Type B pancreatic cell (in vitro differentiated cells): ENCODE results near the gene ALCAM. TPM values are rescaled to one million over a fixed set of nuclear protein-coding genes. Genes with fewer than 3 reads are reported as not detected.
"Not testable (repeated sequence)": the region's sequence is repeated elsewhere in the genome, so short reads cannot be mapped to it uniquely, and the experiment has no call there.

Experiments used
- DNase-seq: peaks from one replicate; pipeline ENCODE4 v3.0.0; 2021; ENCODE audit warnings: mixed read lengths; ENCODE audit not compliant: unreplicated experiment; ENCODE audit errors: extremely low spot score
- H3K27ac Mint-ChIP-seq: 2 replicates; pipeline ENCODE4 v1.8.0; 2021; ENCODE audit warnings: mild to moderate bottlenecking, mixed read lengths
- H3K27me3 Mint-ChIP-seq: 2 replicates; pipeline ENCODE4 v1.8.0; 2021; ENCODE audit warnings: mixed read lengths
- H3K36me3 Mint-ChIP-seq: 2 replicates; pipeline ENCODE4 v1.8.0; 2021; ENCODE audit warnings: mixed read lengths
- H3K4me1 Mint-ChIP-seq: one replicate; pipeline ENCODE4 v1.8.0; 2021; ENCODE audit warnings: mixed read lengths; ENCODE audit not compliant: unreplicated experiment
- H3K4me3 Mint-ChIP-seq: 2 replicates; pipeline ENCODE4 v1.8.0; 2021; ENCODE audit warnings: mild to moderate bottlenecking, mixed read lengths
- H3K9me3 Mint-ChIP-seq: 2 replicates; pipeline ENCODE4 v1.8.0; 2021; ENCODE audit warnings: mixed read lengths
- total RNA-seq: library from RNA; stranded (reverse); gene quantifications from 2 replicates; pipeline ENCODE4 v1.2.1, GENCODE V29; 2021; ENCODE audit warnings: low replicate concordance
- TF ChIP-seq, protein P1 (sequence below): fragments of 200-600 bp; sonication (generic); conservative IDR thresholded peaks from 2 replicates; pipeline ENCODE4 v1.5.0; 2021; ENCODE audit warnings: antibody characterized with exemption, mild to moderate bottlenecking

The ALCAM gene
- total RNA-seq, 1 donor from 2014 or later = 101 TPM

DNA sequence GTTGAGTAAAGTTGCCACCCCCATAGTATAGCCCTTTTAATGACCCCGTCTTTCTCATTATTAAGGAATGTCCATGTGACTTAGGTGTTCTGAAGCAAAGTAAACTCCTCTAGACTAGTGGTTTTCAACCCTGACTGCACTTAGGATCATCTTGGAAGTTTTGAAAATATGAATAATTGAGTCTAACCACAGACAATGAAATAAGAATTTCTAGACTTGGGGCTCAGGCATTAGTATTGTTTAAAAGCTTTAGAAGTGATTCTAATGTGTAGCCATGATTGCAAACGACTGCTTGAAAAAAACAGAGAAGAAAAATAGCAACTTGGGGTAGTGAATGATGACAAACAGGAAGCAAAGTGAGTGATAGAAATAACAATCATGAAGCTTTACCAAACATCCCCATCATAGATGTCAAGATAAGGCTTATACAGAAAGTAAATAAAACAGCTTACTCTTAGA, 35.0 kb downstream of the ALCAM start:
- H3K36me3 Mint-ChIP-seq = peaks cover 47% of the 10 kb centered on the region
- H3K27me3 Mint-ChIP-seq = no peaks in the 10 kb centered on the region
- DNase-seq = no peak
- H3K9me3 Mint-ChIP-seq = peaks cover 18% of the 10 kb centered on the region
- peaks cover 7% of the 10 kb centered on the region for H3K4me1 Mint-ChIP-seq
- H3K27ac Mint-ChIP-seq = no peak overlapping the region
- H3K4me3 Mint-ChIP-seq = no peak overlapping the region
- TF ChIP-seq, protein P1, sequence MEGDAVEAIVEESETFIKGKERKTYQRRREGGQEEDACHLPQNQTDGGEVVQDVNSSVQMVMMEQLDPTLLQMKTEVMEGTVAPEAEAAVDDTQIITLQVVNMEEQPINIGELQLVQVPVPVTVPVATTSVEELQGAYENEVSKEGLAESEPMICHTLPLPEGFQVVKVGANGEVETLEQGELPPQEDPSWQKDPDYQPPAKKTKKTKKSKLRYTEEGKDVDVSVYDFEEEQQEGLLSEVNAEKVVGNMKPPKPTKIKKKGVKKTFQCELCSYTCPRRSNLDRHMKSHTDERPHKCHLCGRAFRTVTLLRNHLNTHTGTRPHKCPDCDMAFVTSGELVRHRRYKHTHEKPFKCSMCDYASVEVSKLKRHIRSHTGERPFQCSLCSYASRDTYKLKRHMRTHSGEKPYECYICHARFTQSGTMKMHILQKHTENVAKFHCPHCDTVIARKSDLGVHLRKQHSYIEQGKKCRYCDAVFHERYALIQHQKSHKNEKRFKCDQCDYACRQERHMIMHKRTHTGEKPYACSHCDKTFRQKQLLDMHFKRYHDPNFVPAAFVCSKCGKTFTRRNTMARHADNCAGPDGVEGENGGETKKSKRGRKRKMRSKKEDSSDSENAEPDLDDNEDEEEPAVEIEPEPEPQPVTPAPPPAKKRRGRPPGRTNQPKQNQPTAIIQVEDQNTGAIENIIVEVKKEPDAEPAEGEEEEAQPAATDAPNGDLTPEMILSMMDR = no peak

DNA sequence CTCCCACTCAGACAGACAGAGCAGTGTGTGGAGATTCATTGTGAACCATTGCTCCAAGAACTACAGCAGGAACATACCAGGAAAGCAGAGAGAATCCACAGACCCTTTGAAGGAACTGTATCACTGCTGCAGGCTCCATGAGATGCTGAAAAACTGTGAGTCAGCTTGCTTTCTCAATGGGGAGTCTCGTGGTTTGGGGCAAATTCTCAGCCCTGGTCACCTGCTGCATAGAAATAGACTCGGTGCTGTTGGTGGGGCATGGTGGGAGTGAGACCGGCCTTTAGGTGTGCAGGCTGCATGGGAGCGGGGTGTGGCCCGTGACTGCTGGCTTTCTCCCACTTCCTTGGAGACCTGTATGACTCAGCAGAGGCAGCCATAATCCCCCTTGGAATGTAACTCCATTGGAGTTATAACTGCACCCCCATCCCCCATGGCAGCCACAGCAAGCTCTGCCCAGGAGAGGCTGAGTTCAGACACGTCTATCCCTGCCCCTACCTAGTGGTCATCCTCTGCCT, 35.6 kb downstream of the ALCAM start:
- DNase-seq = no peak
- Mint-ChIP-seq H3K4me3 (no peak overlapping the region), H3K27ac (no peak overlapping the region), H3K27me3 (no peaks in the 10 kb centered on the region), H3K9me3 (peaks cover 18% of the 10 kb centered on the region), H3K4me1 (peaks cover 7% of the 10 kb centered on the region), H3K36me3 (peaks cover 51% of the 10 kb centered on the region)
- TF ChIP-seq, protein P1 = no peak

DNA sequence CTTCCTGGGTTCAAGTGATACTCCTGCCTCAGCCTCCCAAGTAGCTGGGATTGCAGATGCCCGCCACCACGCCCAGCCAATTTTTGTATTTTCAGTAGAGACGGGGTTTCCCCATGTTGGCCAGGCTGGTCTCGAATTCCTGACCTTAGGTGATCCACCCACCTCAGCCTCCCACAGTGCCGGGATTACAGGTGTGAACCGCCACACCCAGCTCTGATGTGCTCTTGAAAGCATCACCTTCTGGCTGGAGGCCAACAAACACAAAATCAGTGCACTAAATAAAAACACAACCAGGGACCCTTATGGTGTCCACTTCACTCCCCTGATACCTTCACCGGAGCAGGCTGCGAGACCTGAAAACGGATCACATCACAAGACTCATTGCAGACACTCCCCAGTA, 36.3 kb downstream of the ALCAM start:
- Mint-ChIP-seq H3K36me3 (peaks cover 51% of the 10 kb centered on the region), H3K9me3 (peaks cover 18% of the 10 kb centered on the region)
- not testable (repeated sequence) for H3K27ac Mint-ChIP-seq, H3K4me1 Mint-ChIP-seq, H3K27me3 Mint-ChIP-seq, DNase-seq, H3K4me3 Mint-ChIP-seq

DNA sequence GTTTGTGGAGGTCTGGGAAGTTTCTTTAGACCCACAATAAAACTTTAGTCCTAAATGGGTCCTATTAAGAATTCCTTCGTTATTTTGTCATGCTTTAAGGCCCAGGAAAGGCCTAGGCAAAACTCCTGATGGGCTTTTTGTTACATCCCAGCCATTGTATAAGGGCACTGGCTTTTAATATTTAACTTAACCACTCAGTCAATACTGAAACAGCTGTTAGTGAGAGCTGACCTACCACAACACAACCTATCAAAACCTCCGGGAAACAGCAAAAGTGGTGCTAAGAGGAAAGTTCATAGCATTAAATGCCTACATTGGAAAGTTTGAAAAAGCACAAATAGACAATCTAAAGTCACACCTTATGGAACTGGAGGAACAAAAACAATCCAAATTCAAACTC, 39.6 kb downstream of the ALCAM start:
- H3K27me3 Mint-ChIP-seq = no peaks in the 10 kb centered on the region
- peaks cover 43% of the 10 kb centered on the region for H3K36me3 Mint-ChIP-seq
- no peak overlapping the region for H3K4me3 Mint-ChIP-seq
- peaks cover 7% of the 10 kb centered on the region for H3K4me1 Mint-ChIP-seq
- TF ChIP-seq, protein P1 = no peak
- H3K9me3 Mint-ChIP-seq = peaks cover 13% of the 10 kb centered on the region
- DNase-seq = no peak
- H3K27ac Mint-ChIP-seq = no peak overlapping the region

DNA sequence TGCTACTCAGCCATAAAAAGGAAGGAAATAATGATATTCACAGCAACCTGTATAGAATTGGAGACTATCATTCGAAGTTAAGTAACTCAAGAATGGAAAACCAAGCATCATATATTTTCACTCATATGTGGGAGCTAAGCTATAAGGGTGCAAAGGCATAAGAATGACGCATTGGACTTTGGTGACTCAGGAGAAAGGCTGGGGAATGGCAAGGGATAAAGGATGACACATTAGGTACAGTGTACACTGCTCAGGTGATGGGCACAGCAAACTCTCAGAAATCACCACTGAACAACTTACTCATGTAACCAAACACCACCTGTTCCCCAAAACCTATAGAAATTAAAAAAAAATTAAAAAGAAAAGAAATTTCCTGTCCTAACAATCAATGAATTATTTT, 42.7 kb downstream of the ALCAM start:
- H3K36me3 Mint-ChIP-seq = peaks cover 24% of the 10 kb centered on the region
- no peak overlapping the region for H3K27ac Mint-ChIP-seq
- peaks cover 4% of the 10 kb centered on the region for H3K9me3 Mint-ChIP-seq
- H3K4me3 Mint-ChIP-seq = no peak overlapping the region
- TF ChIP-seq, protein P1 = no peak
- H3K27me3 Mint-ChIP-seq = no peaks in the 10 kb centered on the region
- no peak for DNase-seq
- peaks cover 4% of the 10 kb centered on the region for H3K4me1 Mint-ChIP-seq

DNA sequence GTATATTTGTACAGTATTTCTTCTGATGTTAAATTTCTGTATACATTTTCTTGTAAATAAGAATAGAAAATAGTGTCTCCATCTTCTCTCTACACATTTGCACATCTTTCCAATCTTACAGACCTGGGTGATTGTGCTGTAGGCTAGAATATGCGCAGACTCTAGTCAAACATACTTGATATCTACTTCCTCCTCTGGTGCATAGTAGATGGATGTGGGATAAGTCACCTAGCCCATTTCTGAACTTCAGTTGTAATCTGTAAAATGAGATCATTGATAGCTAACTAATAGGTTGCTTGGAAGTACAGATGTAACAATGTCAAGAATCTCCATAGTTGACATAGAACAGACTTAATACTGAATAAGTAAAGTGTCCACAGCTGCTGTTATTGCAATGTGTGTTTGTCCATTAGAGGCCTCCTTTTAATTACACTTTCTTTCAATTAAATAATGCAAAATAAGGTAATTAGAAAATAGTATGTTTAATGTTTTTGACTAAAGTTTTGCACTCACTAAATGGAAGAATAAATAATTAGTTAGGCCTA, 46.7 kb downstream of the ALCAM start:
- DNase-seq = no peak
- H3K27ac Mint-ChIP-seq = no peak overlapping the region
- H3K4me3 Mint-ChIP-seq = no peak overlapping the region

More for the DNA sequence above, 46.7 kb downstream of the ALCAM start:
- no peaks in the 10 kb centered on the region for H3K27me3 Mint-ChIP-seq
- TF ChIP-seq, protein P1 = no peak
- H3K36me3 Mint-ChIP-seq = peaks cover 4% of the 10 kb centered on the region
- H3K4me1 Mint-ChIP-seq = peaks cover 13% of the 10 kb centered on the region
- no peaks in the 10 kb centered on the region for H3K9me3 Mint-ChIP-seq
